Measurements from ENCODE around the gene MEGF6.

Gene MEGF6

GRCh38 chr1:3551711-3552110 lies 59.6 kb downstream of the MEGF6 start:
- peak overlapping the region; percentile 2; the same call in 1 of the 2 replicates for H3K27ac ChIP-seq
- no peak for TF ChIP-seq CTCF (conservative IDR thresholded peaks at IDR 0.05)

- no peak for TF ChIP-seq CTCF (conservative IDR thresholded peaks at IDR 0.05)
- H3K27ac ChIP-seq: no peak overlapping the region; the same call in 1 of the 2 replicates
Observed at GRCh38 chr1:3551290-3551678, 60.0 kb downstream of the MEGF6 start.

- TF ChIP-seq CTCF (conservative IDR thresholded peaks at IDR 0.05): no peak
- no peak overlapping the region for H3K27ac ChIP-seq
Observed at GRCh38 chr1:3550511-3551289, 60.6 kb downstream of the MEGF6 start.

GRCh38 chr1:3548895-3549294 lies 62.4 kb downstream of the MEGF6 start:
- peak overlapping the region; percentile 86 for H3K27ac ChIP-seq
- TF ChIP-seq CTCF (conservative IDR thresholded peaks at IDR 0.05): no peak

GRCh38 chr1:3548156-3548893 lies 63.0 kb downstream of the MEGF6 start:
- TF ChIP-seq CTCF (conservative IDR thresholded peaks at IDR 0.05): no peak
- H3K27ac ChIP-seq: peak overlapping the region; percentile 86

GRCh38 chr1:3547055-3548005 lies 64.0 kb downstream of the MEGF6 start:
- no peak for TF ChIP-seq CTCF (conservative IDR thresholded peaks at IDR 0.05)
- peak overlapping the region; percentile 86 for H3K27ac ChIP-seq

GRCh38 chr1:3546048-3546384 lies 65.3 kb downstream of the MEGF6 start:
- peak overlapping the region; percentile 86 for H3K27ac ChIP-seq

More at GRCh38 chr1:3546048-3546384, 65.3 kb downstream of the MEGF6 start:
- no peak for TF ChIP-seq CTCF (conservative IDR thresholded peaks at IDR 0.05)
